Colonic mucosa (tissue), 4 donors: Measurements from ENCODE around the gene ATP8B4. TPM values are rescaled to one million over a fixed set of nuclear protein-coding genes. Genes with fewer than 3 reads are reported as not detected.
A peak's percentile ranks its signal among the peaks of the same experiment; 100 is the strongest.

Experiments
- DNase-seq: peaks from one replicate; pipeline ENCODE4 v3.0.0-alpha.2; 2020
- H3K27ac ChIP-seq: fragments of 200-600 bp; one replicate; pipeline ENCODE4 v1.8.0; 2021
- H3K27me3 ChIP-seq: fragments of 200-600 bp; one replicate; pipeline ENCODE4 v1.8.0; 2021
- H3K36me3 ChIP-seq: fragments of 200-600 bp; one replicate; pipeline ENCODE4 v1.8.0; 2021
- H3K4me1 ChIP-seq: fragments of 200-600 bp; one replicate; pipeline ENCODE4 v1.8.0; 2021; ENCODE audit warnings: mild to moderate bottlenecking
- H3K4me3 ChIP-seq: fragments of 200-600 bp; one replicate; pipeline ENCODE4 v1.8.0; 2021
- H3K9ac ChIP-seq, 2 donors: one replicate each; pipeline ENCODE4 v1.7.0; 2013; ENCODE audit warnings: control low read depth in 2 of 2, low read depth in 2 of 2, low read length in 2 of 2
- H3K9me3 ChIP-seq: fragments of 200-600 bp; one replicate; pipeline ENCODE4 v1.8.0; 2021
- intact Hi-C: fragments of 100-400 bp; cut with DNase I; formaldehyde crosslinking; loops from one replicate; pipeline ENCODE4 v1.14.1; 2022
- total RNA-seq, 2 donors: library from RNA; stranded (reverse); fragmentation: NEBNext Ultra II Directional in 1 of 2; extraction: Animal tissue kit (Norgen Biotek cat#: 25700) in 1 of 2; gene quantifications; one replicate each; pipeline ENCODE4 v1.2.1, GENCODE V29; 2021
- TF ChIP-seq, protein P1 (sequence below): fragments of 200-600 bp; IDR thresholded peaks from one replicate; pipeline ENCODE4 v1.8.0; 2022; ENCODE audit warnings: antibody characterized with exemption, mild to moderate bottlenecking
- donor health status: healthy.
- donor health status: DM: no; HTN: no; CAD: no.
- donor health status: DM: no; HTN: no; CAD: no.

The ATP8B4 gene
- total RNA-seq, 2 donors from 2014 or later = 2.7 to 3.0 TPM

DNA sequence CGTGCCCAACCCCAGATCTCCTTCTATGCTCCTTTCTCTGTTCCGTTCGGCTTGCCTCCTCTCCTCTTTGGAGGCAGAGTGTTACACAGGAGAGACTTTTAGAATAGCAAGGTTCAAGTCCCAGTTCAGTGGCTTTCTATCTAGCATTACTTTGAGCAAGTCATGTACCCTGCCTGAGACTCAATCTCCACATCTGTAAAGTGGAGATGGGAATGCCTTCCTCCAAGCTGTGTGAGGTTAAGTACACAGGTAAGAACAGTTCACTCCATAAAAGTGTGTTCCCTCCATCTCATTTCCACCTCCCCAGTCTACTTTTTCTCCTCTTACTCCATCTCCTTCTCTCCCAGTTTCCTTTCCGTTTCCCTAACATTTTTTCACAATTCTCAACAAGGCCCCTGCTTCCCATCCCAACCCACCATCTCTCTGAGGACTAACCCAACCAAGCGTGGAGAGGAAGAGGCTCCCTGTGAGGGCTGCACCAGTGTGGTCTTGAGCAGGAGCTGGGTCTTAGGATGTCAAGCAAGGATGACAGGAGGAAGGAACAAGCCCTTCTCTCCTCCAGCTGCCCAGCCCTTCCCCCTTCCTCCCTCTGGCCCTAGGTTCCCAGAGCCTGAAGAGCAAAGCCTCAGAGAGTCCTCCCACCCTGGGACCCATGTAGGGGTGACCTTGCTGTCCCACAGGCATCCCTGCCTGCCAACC, 6.4 kb downstream of the ATP8B4 start:
- H3K4me3 ChIP-seq = no peak overlapping the region
- no peaks in the 10 kb centered on the region for H3K4me1 ChIP-seq
- TF ChIP-seq, protein P1, sequence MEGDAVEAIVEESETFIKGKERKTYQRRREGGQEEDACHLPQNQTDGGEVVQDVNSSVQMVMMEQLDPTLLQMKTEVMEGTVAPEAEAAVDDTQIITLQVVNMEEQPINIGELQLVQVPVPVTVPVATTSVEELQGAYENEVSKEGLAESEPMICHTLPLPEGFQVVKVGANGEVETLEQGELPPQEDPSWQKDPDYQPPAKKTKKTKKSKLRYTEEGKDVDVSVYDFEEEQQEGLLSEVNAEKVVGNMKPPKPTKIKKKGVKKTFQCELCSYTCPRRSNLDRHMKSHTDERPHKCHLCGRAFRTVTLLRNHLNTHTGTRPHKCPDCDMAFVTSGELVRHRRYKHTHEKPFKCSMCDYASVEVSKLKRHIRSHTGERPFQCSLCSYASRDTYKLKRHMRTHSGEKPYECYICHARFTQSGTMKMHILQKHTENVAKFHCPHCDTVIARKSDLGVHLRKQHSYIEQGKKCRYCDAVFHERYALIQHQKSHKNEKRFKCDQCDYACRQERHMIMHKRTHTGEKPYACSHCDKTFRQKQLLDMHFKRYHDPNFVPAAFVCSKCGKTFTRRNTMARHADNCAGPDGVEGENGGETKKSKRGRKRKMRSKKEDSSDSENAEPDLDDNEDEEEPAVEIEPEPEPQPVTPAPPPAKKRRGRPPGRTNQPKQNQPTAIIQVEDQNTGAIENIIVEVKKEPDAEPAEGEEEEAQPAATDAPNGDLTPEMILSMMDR = no peak
- intact Hi-C loops = no loop called here
- no peaks in the 10 kb centered on the region for H3K27me3 ChIP-seq
- DNase-seq = no peak
- no peaks in the 10 kb centered on the region for H3K9me3 ChIP-seq
- H3K27ac ChIP-seq = peak overlapping the region; percentile 9
- H3K9ac ChIP-seq = no peak overlapping the region
- H3K36me3 ChIP-seq = no peaks in the 10 kb centered on the region

DNA sequence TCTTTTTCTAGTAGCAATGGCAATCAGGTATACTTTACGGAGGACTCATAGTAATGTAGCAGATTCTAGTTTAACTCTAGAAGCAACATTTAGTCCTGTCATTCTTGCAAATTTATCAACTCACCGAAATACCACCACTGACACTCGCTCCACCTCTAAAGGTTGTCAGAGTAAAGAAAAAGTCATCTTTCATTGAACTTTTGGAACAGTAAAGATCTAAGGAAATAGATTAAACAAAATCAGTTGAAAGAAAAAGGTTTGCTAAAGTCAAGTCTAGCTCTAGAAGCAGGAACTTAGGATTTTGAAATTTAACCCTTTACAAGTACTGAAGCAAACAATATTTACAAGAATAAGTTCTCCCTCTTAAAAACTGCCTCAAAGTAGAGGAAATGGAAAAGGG, 8.7 kb downstream of the ATP8B4 start:
- intact Hi-C loops = no loop called here
- Histone ChIP-seq H3K36me3 (no peaks in the 10 kb centered on the region), H3K4me3 (no peak overlapping the region), H3K9ac (no peak overlapping the region), H3K4me1 (no peaks in the 10 kb centered on the region), H3K27ac (no peak overlapping the region), H3K27me3 (no peaks in the 10 kb centered on the region), H3K9me3 (no peaks in the 10 kb centered on the region)
- DNase-seq = no peak
- TF ChIP-seq, protein P1 = no peak

DNA sequence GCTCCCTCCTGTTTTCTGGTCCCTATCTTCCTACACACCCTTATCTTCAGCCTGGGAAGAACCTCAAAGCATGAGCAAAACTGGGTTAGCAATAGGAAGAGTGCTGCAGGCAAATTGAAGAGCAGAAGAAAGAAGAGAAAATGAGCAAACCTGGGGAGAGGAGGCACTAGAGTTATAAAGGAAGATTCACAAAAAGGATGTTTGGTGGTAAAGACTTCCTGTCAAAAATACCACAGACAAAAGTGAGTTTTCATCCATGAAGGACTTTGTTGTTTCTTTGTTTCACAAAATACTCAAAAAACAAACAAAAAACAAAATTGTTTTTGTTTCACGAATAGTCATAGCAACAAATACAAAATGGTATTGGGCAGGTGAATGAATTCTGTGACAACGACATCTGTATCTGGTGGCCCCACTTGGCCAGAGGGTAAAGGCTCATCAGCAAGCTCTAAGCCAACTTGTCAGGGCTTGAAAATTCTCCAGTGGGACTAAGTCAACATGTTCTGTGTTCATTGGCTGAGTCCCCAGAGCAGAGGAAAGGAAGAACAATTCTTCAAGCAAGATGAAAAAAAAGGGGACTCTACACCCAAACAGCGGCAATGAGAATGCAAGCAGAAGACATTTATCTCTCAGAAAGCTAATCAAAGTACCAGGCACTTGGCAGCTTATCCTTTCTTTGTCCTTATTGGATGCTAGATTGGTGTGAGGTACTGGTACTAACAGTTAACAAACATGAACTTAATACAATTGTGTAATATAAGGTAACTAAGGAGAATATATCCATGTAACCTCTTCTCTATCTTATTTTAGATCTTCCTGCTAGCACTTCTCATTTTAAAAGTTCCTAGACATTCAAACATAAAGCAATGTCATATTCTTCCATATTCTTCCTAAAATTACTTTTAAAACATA, 9.7 kb downstream of the ATP8B4 start:
- TF ChIP-seq, protein P1 = no peak
- intact Hi-C loops = no loop called here
- Histone ChIP-seq H3K9ac (no peak overlapping the region), H3K27me3 (no peaks in the 10 kb centered on the region), H3K9me3 (no peaks in the 10 kb centered on the region), H3K4me3 (no peak overlapping the region), H3K27ac (peak overlapping the region; percentile 30), H3K36me3 (no peaks in the 10 kb centered on the region), H3K4me1 (no peaks in the 10 kb centered on the region)
- no peak for DNase-seq

DNA sequence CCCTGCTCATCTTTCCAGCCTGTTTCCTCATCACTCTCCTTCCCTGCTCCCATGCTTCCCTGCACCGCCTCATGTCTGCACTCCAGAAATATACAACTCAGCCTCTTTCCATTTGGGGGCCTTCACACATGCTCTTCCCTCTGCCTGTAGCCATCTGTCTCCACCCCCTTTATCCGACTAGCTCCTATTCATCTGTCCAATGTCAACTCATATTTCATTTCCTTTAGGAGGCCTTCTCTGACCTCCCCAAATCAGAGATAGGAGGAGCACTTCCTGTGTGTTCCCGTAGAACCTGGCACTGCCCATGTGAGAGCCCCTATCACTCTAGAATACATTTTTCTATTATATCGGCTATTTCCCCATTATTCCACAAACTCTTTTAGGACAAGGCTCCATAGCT, 10.6 kb downstream of the ATP8B4 start:
- Histone ChIP-seq H3K4me1 (no peaks in the 10 kb centered on the region), H3K9me3 (no peaks in the 10 kb centered on the region), H3K27ac (peak overlapping the region; percentile 30), H3K9ac (no peak overlapping the region), H3K36me3 (no peaks in the 10 kb centered on the region), H3K27me3 (no peaks in the 10 kb centered on the region), H3K4me3 (no peak overlapping the region)
- DNase-seq = no peak
- TF ChIP-seq, protein P1 = no peak
- intact Hi-C loops = no loop called here

DNA sequence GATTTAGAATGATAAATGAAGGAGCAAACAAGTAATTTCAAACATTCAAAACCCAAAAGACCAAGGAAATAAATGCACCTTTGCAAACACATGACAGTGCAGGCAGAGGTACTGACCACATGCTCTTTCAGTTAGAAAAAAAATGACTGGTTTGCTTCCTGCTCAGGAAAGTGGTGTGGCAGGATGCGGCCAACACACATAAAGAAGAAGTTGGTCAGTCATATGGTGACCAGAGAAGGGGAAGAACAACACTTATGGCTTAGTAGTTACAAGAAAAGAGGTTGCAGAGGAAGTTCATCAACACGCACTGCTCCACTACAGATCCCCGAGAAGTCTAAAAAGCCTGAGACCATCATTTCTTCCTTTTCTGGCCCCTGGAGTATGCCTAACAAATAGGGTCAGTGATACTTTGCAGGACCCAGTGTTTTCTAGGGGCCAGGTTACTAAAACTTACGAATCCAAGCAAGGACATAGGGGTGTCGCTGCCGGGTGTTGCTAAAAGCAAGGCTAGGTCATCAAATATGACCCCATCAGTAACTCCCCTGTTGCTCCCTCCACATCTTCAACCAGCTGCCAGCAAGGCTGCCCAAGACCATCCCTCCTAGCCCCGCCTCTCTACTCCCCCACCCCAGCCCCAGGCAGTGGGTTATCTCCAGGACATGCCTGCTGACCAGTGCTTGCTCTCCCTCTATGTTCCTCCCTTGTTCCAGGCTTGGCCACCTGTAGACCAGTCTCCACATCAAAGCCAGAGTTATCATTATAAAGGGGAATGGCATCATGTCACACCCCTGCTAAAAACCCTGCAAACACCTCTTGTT, 11.2 kb downstream of the ATP8B4 start:
- no peak for DNase-seq
- H3K27ac ChIP-seq = peak overlapping the region; percentile 30
- intact Hi-C loops = no loop called here

More for the DNA sequence above, 11.2 kb downstream of the ATP8B4 start:
- H3K9ac ChIP-seq = no peak overlapping the region
- H3K4me1 ChIP-seq = no peaks in the 10 kb centered on the region
- TF ChIP-seq, protein P1 = no peak
- no peaks in the 10 kb centered on the region for H3K27me3 ChIP-seq
- H3K4me3 ChIP-seq = no peak overlapping the region
- no peaks in the 10 kb centered on the region for H3K9me3 ChIP-seq
- H3K36me3 ChIP-seq = no peaks in the 10 kb centered on the region
